ENCODE measurements around the gene BSN.
"Not testable (repeated sequence)": the region's sequence is repeated elsewhere in the genome, so short reads cannot be mapped to it uniquely, and the experiment has no call there.

Gene BSN

DNA sequence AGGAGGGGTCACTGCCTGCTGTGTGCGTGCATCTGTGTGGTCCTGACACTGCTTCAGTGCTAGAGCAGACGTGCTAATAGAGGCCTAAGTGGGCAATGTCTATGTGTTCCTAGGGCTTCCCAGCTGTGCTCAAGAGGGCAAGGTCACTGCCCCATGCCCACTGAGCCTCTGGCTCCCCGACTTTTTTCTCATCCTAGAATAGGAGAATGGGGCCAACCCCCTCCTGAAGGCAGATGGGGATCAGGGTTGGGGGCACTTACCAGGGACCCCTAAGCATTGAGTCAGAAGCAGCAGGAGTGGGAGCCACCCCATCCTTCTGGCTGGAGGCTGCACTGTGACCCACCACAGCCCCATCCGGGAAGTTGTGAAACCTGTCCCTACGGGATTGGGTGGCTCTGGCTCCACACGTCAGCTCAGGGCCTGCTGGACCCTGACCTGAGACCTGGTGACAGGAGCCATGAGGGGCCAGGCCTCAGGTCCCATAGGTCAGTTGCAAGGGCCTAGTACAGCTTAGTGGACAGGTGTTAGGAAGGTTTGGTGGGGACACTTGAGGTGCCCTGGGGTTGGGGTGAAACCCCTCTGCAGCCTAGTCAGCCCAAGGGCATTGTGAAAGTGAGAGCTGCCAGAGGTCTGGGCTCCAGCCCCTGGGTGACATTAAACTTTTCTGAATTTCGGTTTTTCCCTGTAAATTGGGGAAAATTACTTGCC is 134.2 kb downstream of the BSN start:
- not testable (repeated sequence) for H3K27me3 Mint-ChIP-seq (ENCODE audit: low read depth); H3K36me3 Mint-ChIP-seq (ENCODE audit: low read depth); H3K9me3 Mint-ChIP-seq
- Mint-ChIP-seq H3K27ac (peak overlapping the region; percentile 92 to 97 (median 97)), H3K4me3 (peak overlapping the region; percentile 94 to 98 (median 97)), H3K4me1 (peaks cover 27% of the 10 kb centered on the region)

DNA sequence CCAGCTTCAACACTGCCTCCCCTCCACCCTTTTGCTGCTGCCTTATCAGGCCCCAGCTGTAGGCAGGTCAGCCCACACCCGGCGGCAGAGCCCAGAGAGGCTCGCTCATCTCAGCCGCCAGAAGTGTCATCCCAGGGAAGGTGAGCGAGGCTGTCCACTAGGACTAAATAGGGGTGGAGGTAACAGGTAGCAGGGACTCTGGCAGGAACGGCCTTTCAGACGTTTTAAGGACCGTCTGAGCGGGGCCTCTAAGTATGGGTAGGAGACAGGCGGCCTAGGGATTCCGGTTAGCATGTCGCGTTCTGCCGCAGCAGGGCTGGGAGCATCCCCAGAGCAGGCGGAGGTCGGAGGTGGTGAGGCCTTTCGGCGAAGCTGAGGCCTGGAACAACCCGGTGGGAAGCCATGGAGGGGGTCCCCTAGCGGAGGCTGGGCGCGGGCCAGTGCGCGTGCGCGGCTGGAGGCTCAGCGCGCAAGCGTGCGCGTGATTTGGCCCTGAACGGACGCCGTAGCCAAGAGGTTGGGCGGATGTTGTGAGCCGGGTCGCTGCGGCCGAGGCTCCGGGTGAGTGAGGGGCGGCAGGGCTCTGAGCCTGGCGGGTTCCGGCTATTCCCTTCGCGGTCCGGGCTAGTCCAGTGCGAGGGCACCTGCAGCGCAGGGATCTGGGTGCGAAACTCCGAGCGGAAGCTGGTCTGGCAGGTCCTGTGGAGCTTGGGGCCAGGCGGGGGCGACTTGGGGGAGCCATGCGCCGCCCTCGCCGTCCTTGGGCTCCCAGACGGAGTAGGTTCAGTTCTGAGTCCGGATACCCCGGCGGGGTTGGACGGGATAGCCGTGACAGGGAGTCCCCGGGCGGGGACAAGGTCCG is 135.0 kb downstream of the BSN start, which contains the start of the genes MST1 and RNF123:
Gene MST1, minus strand, starts transcription at position 429 of the 862 bp plus-strand sequence. CDS start 783 bp downstream, outside the sequence.
Gene RNF123, plus strand, starts transcription at position 512 of the 862 bp plus-strand sequence. CDS start 1,609 bp downstream, outside the sequence.
- Mint-ChIP-seq H3K4me3 (peak within 1 kb of the TSS; percentile 94 to 98 (median 97)), H3K9me3 (no peaks in the 10 kb centered on the region), H3K36me3 (ENCODE audit: low read depth) (no peaks in the 10 kb centered on the region), H3K27me3 (ENCODE audit: low read depth) (peaks cover 4% of the 10 kb centered on the region), H3K4me1 (peaks cover 31% of the 10 kb centered on the region), H3K27ac (peak within 1 kb of the TSS; percentile 92 to 97 (median 97))
- TF ChIP-seq, protein P1, sequence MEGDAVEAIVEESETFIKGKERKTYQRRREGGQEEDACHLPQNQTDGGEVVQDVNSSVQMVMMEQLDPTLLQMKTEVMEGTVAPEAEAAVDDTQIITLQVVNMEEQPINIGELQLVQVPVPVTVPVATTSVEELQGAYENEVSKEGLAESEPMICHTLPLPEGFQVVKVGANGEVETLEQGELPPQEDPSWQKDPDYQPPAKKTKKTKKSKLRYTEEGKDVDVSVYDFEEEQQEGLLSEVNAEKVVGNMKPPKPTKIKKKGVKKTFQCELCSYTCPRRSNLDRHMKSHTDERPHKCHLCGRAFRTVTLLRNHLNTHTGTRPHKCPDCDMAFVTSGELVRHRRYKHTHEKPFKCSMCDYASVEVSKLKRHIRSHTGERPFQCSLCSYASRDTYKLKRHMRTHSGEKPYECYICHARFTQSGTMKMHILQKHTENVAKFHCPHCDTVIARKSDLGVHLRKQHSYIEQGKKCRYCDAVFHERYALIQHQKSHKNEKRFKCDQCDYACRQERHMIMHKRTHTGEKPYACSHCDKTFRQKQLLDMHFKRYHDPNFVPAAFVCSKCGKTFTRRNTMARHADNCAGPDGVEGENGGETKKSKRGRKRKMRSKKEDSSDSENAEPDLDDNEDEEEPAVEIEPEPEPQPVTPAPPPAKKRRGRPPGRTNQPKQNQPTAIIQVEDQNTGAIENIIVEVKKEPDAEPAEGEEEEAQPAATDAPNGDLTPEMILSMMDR (IDR thresholded peaks at IDR 0.05; ENCODE audit: unreplicated experiment in 3 of 3), result peak in 2 of 3 experiments; percentile 30 to 48

DNA sequence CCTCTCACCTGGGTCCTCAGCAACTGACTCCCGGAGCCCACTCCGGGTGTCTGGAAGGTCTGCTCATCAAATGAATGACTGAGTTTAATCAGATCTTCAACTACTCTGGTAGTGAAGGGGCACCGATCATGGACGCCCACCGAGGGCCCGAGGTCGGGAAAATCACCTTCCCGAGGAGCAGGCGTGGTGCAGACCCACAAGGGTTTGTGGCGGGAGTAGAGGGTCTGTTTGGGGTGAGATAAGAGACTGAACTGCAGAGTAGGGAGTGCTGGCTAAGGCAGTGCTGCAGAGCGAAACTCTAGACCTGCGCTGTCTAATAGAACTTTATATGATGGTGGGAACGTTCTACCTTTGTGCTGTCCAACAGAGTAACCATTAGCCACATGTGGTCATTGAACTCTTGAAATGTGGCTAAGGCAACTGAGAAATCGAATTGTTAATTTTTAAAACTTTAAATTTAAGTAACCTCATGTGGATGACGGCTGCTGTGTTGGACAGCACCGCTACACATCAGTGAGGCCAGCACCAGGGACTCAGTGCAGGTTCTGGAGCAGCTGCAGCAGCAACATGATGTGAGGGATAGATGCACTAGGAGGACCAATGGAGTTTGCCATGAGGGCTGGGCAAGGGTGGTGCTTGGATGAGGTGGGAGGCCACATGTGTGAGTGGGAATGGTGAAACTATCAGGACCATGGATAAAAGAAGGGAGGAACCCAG is 135.8 kb downstream of the BSN start:
- not testable (repeated sequence) for H3K36me3 Mint-ChIP-seq (ENCODE audit: low read depth); H3K27me3 Mint-ChIP-seq (ENCODE audit: low read depth); H3K9me3 Mint-ChIP-seq
- Mint-ChIP-seq H3K4me3 (peak overlapping the region; percentile 94 to 98 (median 97)), H3K4me1 (peaks cover 36% of the 10 kb centered on the region), H3K27ac (peak overlapping the region; percentile 71 to 97 (median 92))

DNA sequence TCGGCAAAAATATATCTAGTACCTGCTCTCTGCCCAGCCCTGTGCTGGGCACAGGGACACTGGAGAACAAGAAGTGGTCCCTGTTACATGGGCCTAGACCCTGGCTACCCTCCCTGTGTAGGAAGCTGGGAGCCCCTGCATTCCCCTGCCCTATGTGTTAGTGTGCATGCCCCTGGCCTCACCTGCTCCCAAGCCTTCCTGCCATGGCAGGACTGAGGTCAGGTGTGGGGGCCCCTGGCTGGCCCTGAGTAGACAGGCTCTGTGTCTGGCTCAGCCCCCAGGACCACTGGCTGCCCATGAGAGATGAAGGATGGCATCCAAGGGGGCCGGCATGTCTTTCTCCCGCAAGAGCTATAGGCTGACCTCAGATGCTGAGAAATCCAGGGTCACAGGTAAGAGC is 136.6 kb downstream of the BSN start:
- H3K27ac Mint-ChIP-seq; H3K36me3 Mint-ChIP-seq (ENCODE audit: low read depth); H3K27me3 Mint-ChIP-seq (ENCODE audit: low read depth); H3K9me3 Mint-ChIP-seq: not testable (repeated sequence)
- H3K4me3 Mint-ChIP-seq, result peak overlapping the region; percentile 94 to 98 (median 97)
- H3K4me1 Mint-ChIP-seq, result peaks cover 36% of the 10 kb centered on the region

DNA sequence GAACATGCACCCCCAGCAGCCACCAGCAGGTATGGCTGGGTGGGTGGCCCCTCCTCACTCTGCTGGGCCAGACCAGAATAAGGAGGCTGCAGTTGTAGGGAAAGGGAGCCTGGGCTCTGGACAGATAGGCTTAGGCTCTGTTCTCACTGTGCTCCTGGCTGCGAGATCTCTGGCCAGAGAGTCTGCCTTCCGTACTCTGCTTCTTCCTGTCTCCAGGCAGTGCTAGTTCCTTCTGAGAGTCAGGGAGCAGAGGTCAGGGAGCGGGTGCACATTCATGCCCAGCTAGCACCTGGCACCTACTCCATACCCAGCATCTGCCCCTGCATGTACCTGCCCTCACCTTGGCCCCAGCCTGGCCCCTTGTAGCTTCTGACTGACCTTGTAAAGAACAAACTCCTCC is 137.2 kb downstream of the BSN start:
- Mint-ChIP-seq H3K4me3 (peak overlapping the region; percentile 94 to 98 (median 97)), H3K4me1 (peaks cover 36% of the 10 kb centered on the region)
- H3K27me3 Mint-ChIP-seq (ENCODE audit: low read depth); H3K36me3 Mint-ChIP-seq (ENCODE audit: low read depth); H3K9me3 Mint-ChIP-seq; H3K27ac Mint-ChIP-seq: not testable (repeated sequence)

DNA sequence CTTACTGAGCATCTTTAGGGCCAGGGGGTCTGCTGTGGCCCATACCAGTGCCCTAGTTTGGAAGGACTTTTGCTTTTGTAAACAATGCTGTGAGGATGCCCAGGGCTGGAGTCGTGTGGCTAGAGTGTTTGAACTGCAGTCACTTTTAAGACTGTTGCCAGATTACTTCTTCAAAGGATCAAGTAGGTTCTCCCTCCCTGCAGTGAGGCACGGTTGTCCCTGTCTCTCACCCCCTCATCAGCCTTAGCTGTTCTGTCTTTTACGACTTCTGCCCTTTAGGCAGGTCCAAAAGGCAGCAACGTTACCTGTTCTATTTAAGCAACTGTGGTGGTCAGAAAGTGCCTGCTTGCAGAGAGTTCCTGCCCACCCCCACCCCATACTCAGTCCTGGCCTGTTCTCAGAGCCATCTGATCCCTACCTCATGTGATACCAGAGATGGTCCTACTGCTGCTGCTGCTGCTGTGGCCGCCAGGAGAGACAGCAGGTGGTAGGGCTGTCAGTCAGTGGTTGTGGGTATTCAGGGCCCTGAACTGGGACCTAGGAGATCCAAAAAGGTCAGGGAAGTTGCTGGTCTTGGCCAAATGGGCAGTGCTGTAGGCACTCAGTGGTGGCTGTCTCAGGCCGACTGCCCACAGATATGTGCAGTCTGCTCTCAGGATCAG is 140.3 kb downstream of the BSN start:
- not testable (repeated sequence) for H3K27ac Mint-ChIP-seq; H3K4me3 Mint-ChIP-seq; H3K27me3 Mint-ChIP-seq (ENCODE audit: low read depth); H3K9me3 Mint-ChIP-seq; H3K36me3 Mint-ChIP-seq (ENCODE audit: low read depth)
- peaks cover 24% of the 10 kb centered on the region for H3K4me1 Mint-ChIP-seq

DNA sequence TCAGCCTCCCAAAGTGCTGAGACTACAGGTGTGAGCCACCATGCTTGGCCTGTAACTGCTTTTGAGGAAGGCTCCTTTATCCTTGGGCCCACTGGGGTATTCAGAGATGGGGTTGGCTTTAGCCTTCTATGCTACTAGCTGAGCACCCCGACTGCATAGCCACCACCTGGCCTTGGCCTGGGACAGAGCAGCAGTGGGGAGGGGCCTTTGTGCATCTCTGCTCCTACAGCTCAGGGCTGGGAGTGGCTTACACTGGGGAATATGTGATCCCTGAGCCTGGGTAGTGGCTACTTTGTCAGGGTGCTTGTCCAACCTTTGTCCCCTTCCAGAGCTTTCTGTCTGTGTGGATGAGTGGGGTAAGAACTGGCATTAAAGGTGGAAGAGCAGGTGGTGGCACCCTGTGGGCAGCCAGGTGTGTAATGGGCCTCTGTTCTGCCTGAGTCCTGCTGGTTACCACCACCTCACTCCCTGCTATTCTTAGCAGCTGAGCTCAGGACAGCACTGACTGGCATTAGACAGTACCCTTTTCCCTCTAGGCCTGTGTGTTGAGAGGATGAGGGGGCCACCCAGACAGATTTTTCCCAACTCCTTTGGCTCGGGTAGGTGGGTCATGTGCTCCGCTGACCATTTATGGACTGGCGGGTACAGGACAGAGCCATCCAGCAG is 141.2 kb downstream of the BSN start:
- H3K36me3 Mint-ChIP-seq (ENCODE audit: low read depth); H3K27me3 Mint-ChIP-seq (ENCODE audit: low read depth); H3K9me3 Mint-ChIP-seq; H3K4me3 Mint-ChIP-seq; H3K27ac Mint-ChIP-seq: not testable (repeated sequence)
- peaks cover 15% of the 10 kb centered on the region for H3K4me1 Mint-ChIP-seq

DNA sequence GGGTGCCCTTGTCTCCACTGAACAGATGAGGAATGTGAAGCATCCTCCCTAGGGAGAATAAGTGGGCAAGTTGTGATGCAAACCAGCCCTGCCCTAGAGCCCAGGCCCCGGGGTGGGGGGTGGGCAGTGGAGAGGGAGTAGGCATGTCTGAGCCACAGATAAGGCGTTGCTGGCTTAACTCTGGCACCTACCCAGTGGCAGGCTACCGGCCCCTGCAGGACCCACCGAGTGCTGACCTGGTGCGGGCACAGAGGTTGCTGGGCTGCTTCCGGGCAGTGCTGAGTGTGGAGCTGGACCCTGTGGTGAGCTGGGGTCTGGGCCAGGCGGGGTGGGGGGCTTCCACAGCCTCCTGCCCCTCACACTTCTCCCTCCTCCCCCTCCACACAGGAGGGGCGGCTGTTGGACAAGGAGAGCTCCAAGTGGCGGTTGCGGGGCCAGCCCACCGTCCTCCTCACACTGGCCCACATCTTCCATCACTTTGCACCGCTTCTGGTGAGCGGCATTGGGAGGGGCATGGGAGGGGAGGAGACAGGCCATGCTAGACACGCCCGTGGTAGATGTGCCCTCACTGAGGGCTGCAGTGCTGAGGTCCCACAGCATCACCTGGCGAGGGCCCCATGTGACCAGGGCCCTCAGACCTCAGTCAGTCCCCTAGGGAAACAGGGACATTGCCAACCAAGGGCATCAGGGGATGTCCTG is 145.2 kb downstream of the BSN start:
- H3K4me3 Mint-ChIP-seq, result no peak overlapping the region
- no peak overlapping the region for H3K27ac Mint-ChIP-seq
- H3K27me3 Mint-ChIP-seq (ENCODE audit: low read depth), result no peaks in the 10 kb centered on the region
- no peaks in the 10 kb centered on the region for H3K9me3 Mint-ChIP-seq
- peaks cover 3% of the 10 kb centered on the region for H3K4me1 Mint-ChIP-seq
- H3K36me3 Mint-ChIP-seq (ENCODE audit: low read depth), result peaks cover 4% of the 10 kb centered on the region
- TF ChIP-seq, protein P1 (IDR thresholded peaks at IDR 0.05; ENCODE audit: unreplicated experiment in 3 of 3), result no peak

Data from nephron (organoid).